Right ventricle myocardium inferior (tissue), 1 donor: ENCODE measurements around the gene FAM13A. TPM values are rescaled to one million over a fixed set of nuclear protein-coding genes. Genes with fewer than 3 reads are reported as not detected.
A peak's percentile ranks its signal among the peaks of the same experiment; 100 is the strongest.
"Not testable (repeated sequence)": the region's sequence is repeated elsewhere in the genome, so short reads cannot be mapped to it uniquely, and the experiment has no call there.

Source experiments
- ATAC-seq: fragments of 200-7000 bp; cut with Tn5 transposase; one replicate; pipeline ENCODE4 v1.9.1; 2020; ENCODE audit warnings: mild to moderate bottlenecking, moderate library complexity
- DNase-seq: peaks from one replicate; pipeline ENCODE4 v3.0.0; 2021; ENCODE audit errors: missing footprints
- intact Hi-C: fragments of 100-400 bp; cut with DNase I; formaldehyde crosslinking; loops from one replicate; pipeline ENCODE4 v1.11.0; 2022
- long read RNA-seq: library from polyadenylated mRNA; unstranded; transcript quantifications from one replicate; pipeline ENCODE4 v2.0.0, GENCODE V29; 2021
- total RNA-seq: library from RNA; stranded (reverse); fragmentation: NEBNext Ultra II Directional; extraction: Animal tissue kit (Norgen Biotek cat#: 25700); gene quantifications from one replicate; pipeline ENCODE4 v1.2.1, GENCODE V29; 2021
- donor health status: DM: no; HTN: yes; CAD: no; lungs with severe emphysema.

FAM13A gene
- 17.3 TPM for total RNA-seq
- long read RNA-seq, partial matches to known transcripts, result 0 of 1 reads
- long read RNA-seq, other reads (novel, unspliced or antisense), result 1 of 1 reads

DNA sequence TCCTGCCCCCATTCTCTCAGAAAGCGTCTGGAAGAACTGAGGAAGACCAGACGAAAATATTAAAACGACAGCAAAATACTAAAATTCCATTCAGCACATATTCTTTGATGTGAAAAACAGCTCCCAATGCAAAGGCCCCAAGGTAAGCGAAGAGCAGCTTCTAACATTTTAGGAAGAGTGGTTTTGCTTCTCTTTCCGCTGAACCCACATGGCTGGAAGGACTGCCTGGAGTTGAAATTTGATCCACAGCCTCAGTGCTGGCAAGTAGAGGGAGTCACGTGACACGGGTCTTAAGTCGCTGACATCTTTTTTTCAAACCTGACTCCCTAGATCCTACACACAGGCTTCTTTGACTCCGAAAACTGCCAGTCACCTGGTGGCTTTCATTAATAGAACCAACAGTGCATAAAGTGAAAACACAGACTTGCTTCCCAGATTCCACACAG is at the start of gene FAM13A:
TSS of gene FAM13A (minus strand) at position 233 of the 446 bp plus-strand sequence. CDS start at position 12, 221 bp downstream.
- peak; percentile 93 for ATAC-seq
- intact Hi-C loops, result loop anchor here (2.0 kb wide), 1 partner anchor 54 kb away; the partner anchor contains the start of gene TIGD2

DNA sequence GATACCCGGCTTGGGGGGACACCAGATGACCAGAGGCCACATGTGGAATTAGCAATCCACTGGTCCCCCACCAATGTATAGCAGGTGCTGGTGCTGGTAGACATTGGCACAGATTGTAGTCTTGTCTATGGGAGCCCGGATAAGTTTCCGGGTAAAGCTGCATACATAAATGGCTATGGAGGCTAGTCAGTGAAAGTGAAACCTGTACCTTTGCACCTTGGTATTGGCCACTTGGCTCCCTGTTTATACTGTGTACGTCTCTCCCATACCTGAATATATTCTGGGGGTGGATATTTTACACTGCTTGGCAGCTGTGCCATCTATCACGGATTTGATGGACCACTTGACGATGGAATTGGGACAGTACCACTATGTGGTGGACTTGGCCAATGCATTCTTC is 48.7 kb upstream of the FAM13A start:
- no peak for ATAC-seq
- intact Hi-C loops, result no loop called here
- DNase-seq, result no peak

More for the DNA sequence above, at the start of gene FAM13A:
- DNase-seq, result peak; percentile 77

DNA sequence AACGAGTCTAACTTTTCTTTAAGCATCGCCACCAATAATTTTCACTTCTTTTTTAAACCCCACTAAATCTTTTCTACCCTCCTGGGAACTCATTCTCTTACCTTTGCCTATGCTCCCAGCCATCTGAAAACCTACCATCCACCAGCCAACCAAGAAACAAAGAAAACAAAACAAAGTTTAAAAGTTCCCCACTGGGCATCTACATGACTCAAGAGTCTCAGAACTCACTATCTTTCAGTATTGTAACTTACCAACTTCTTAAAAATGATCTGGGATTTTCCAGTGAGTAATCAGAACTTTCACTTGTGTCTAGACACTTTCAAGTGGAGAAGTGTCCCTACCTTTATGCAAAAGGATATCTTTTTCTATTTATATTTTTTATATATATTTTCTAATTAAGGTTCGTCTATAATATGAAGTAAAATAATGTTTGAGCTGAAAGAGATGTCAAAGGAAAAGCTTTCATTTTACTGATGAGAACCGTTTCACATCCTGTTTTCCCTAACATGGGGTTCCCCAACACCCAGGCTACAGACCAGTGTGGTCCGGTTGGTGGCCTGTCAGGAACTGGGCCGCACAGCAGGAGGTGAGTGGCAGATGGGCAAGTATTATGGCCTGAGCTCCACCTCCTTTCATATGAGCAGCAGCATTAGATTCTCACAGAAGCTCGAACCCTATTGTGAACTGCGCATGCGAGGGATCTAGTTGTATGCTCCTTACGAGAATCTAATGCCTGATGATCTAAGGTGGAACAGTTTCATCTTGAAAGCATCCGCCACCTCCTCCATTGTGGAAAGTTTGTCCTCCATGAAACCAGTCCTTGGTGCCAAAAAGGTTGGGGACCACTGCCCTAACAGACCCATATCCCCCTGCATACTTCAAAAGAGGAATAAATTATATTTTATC is 44.5 kb upstream of the FAM13A start:
- ATAC-seq, result no peak
- intact Hi-C loops, result no loop called here

GRCh38 chr4:89100853-89101252 is 43.9 kb upstream of the FAM13A start:
- intact Hi-C loops, result no loop called here
- DNase-seq, result no peak
- ATAC-seq, result no peak

More for the DNA sequence above, 44.5 kb upstream of the FAM13A start:
- DNase-seq, result no peak

DNA sequence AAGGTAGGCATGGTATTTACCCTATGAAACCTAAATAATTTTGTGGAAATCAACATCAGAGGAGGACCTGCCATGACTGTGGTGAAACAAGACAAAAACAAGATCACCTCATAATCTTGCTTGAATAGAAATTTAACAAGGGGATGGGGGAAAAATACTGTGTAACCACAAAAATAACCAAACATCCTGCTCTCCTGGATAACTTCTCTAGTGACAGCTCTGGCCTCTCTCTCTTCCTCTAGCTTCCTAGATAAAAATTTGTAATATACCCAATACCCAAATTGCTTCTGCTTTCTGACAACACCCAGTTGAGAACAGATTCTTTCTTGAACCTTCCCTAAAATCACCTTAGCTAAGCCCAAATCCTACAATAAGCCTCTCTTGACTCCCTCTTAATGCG is 42.5 kb upstream of the FAM13A start:
- DNase-seq (no peak), ATAC-seq (no peak)
- intact Hi-C loops, result no loop called here

- ATAC-seq (no peak), DNase-seq (no peak)
- intact Hi-C loops, result no loop called here
Measured at GRCh38 chr4:89099034-89099433, 42.0 kb upstream of the FAM13A start.

- intact Hi-C loops, result no loop called here
- ATAC-seq (no peak), DNase-seq (no peak)
Measured at GRCh38 chr4:89078300-89078699, 21.3 kb upstream of the FAM13A start.

DNA sequence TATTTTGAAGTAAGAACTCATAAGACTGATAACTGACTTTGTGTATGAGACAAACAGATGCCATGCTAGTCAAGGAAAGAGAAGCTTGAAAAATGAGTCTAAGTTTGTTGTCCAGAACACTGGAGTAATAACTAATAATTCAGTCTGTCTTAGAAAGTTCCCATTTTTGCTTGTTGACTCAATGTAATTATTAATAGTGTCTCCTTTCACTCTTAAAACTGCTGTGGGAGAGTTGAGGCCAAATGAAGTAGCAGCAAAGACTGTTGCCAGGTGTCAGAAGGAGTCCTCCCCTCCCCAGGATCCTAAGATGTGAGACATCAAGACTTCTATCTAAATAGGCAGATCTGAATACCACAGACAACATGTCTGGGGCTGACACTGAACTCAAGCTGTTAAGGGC is 20.8 kb upstream of the FAM13A start:
- intact Hi-C loops, result no loop called here
- DNase-seq (no peak), ATAC-seq (no peak)

GRCh38 chr4:89072921-89073320 is 15.9 kb upstream of the FAM13A start:
- ATAC-seq (no peak), DNase-seq (no peak)
- intact Hi-C loops, result no loop called here

DNA sequence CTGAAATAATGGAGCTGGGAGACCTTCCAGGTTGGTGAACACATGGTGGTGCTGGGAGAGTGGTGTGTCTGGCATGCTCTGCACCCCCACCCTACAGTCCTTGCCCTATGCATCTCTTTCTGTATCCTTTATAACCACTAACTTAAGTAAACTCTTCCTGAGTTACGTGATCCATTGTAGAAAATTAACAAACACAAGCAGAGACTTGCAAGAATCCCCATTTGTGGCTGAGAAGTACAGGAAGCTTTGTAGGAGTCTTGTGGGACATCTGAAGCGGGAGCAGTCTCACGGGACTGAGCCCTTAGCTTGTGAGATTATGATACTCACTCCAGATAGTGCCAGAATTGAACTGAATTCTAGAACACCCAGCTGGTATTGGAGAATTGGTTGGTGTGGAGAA is 14.3 kb upstream of the FAM13A start:
- ATAC-seq (no peak), DNase-seq (no peak)
- intact Hi-C loops, result no loop called here

DNA sequence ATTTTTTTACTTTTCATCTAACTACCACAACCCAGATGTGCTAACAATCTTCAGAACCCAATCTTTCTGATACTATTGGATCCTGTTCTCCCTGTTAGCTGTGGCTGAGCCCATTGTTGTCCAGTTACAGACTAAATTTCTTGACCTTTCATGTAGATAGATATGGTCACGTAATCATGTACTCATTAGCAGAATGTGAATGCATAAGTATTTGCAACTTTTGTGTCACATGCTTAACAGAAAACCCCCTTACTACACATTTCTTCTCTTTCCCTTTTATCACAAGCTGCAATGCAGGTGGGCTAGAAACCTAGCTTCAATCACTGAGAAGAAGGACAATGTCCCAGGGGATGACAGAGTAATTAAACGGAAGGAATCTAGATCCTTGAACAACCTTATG is 13.1 kb upstream of the FAM13A start:
- intact Hi-C loops, result no loop called here
- no peak for DNase-seq
- no peak for ATAC-seq

DNA sequence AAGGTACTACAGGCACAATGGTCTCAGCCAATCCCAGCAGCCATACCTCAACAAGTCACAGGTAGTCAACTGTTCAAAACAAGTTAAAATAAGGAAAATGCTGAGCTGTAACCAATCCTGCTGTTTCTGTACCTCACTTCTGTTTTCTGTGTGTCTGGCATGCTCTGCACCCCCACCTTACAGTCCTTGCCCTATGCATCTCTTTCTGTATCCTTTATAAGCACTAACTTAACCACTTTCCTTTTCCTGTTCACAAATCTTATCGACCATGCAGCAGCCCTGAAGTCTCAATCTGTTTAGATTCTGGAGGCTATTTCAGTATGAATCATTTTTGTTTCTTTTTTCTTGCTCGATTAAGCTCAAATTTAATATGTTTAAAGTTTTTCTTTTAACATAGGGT is 12.5 kb upstream of the FAM13A start:
- no peak for DNase-seq
- intact Hi-C loops, result no loop called here
- no peak for ATAC-seq

GRCh38 chr4:89067417-89067816 is 10.4 kb upstream of the FAM13A start:
- DNase-seq (no peak), ATAC-seq (no peak)
- intact Hi-C loops, result no loop called here

GRCh38 chr4:89064848-89065247 is 7.9 kb upstream of the FAM13A start:
- intact Hi-C loops, result no loop called here
- DNase-seq, result no peak
- ATAC-seq, result no peak

DNA sequence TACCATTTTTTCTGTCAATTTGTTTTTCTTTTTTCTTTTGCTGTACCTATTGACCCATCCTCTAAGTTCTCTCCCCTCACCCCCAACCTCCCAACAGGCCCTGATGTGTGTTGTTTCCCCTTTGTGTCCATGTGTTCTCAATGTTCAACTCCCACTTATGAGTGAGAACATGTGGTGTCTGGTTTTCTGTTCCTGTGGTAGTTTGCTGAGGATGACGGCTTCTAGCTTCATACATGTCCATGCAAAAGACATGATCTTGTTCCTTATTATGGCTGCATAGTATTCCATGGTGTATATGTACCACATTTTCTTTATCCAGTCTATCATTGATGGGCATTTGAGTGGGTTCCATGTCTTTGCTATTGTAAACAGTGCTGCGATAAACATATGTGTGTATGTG is 859 bp upstream of the FAM13A start:
- intact Hi-C loops, result loop anchor here (2.0 kb wide), 1 partner anchor 53 kb away; the partner anchor contains the start of gene TIGD2
- ATAC-seq, result not testable (repeated sequence)

DNA sequence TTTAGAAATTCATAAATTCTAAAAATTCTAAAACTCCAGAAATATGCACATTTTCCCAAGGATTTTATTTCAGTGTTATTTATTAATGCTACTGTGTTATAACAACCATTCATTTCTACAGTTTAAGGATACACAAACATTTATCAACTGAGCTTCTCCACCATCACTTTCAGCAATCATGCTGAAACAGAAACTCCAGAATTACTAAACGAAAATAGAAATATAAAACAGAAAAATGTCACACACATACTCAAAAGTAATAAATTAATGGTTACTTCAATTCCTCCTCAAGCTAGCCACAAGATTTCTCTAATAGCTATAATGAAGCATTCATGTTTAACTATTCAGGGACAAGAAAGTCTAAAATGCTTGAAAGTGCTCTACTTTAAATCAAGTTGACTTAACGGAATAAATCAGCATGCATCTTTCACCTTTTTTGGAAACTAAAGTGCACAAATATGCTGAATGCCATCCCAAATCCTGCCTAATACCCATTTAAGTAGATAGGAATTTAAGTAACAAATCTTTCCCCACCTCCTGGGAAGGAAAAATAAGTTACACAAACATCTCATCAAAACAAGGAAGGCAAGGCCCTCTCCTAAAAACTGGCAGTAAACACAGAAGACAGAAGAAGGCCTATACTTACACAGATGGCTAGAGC is 563 bp downstream of the FAM13A start:
- intact Hi-C loops, result loop anchor here (2.0 kb wide), 1 partner anchor 54 kb away; the partner anchor contains the start of gene TIGD2
- DNase-seq, result no peak
- peak; percentile 78 for ATAC-seq

More for the DNA sequence above, 859 bp upstream of the FAM13A start:
- not testable (repeated sequence) for DNase-seq

DNA sequence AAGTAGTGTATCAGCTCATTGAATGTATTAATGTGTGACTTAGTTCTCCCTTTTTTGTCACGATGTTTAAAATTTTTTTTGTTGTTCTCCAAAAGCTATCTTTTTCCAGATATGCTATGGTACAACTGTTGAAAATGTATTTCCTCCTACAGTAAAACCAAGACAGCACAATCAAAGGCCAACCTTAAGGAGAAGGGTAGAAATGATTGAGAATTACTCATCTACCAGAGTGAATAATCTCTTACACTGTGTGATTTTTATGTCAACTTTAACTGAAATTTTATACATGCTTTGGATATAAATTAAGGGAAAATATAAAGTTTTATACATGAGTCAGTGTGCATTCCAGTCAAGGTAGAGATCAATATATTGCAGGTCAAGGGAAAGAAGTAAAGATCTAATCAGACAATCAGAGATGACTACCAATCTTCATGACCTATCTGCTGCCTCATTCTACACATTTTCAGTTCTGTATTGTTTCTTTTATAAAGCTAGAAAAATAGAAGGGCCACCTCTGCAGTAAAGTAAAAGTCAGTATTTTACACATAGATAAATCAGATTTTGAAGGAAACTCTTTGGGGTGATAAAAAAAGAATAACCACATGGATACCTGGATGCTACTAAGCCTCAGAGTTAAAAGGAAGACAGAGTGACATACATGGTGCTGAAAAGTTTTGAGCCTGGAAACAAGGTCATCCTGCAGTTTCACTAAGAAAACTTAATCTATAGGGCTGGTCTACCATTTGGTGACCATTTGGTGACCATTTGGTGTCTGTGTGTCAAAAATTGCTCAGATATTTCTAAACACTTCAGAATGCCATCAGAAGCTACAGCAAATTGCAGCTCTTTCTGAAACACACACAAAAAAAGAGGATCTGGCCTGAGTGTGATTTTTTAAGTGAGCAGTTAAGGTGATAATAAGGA is 1.6 kb downstream of the FAM13A start:
- no peak for ATAC-seq
- intact Hi-C loops, result loop anchor here (2.0 kb wide), 1 partner anchor 55 kb away; the partner anchor contains the start of gene TIGD2
- DNase-seq, result no peak

DNA sequence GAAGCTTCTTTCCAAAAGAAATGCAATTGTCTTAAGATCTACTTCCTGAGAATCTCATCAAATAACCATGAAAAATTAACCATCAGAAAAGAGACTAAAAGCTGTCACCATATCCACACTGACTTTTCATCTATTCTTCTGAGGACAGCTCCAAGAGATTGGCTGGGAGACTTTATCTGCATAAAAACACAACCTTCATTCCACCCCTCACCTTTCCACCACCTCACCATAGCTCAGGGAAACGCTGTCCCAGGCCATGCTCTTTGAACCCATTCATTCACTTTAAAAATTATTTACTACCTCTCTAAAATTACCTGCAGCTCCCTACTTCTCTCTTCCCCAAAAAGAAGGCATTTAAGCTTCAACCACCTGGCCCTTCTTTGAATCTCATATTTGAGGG is 2.4 kb downstream of the FAM13A start:
- ATAC-seq (no peak), DNase-seq (no peak)
- intact Hi-C loops, result no loop called here

GRCh38 chr4:89049853-89050252 is 7.1 kb downstream of the FAM13A start:
- ATAC-seq (no peak), DNase-seq (no peak)
- intact Hi-C loops, result no loop called here
